ENCODE results near the gene YPEL3.

YPEL3 gene

GRCh38 chr16:30068333-30068732 lies 27.7 kb downstream of the YPEL3 start:
- DNase-seq (ENCODE audit: low read depth): no peak
- no peak for TF ChIP-seq CTCF (IDR thresholded peaks at IDR 0.05; ENCODE audit: insufficient read depth, low read depth, low read length, missing control alignments)
- no peak overlapping the region for H3K4me3 ChIP-seq (ENCODE audit: low read length)

GRCh38 chr16:30067584-30067916 lies 28.5 kb downstream of the YPEL3 start:
- no peak for TF ChIP-seq CTCF (IDR thresholded peaks at IDR 0.05; ENCODE audit: insufficient read depth, low read depth, low read length, missing control alignments)
- DNase-seq (ENCODE audit: low read depth): no peak
- H3K4me3 ChIP-seq (ENCODE audit: low read length): peak overlapping the region; percentile 96

- DNase-seq (ENCODE audit: low read depth): no peak
- TF ChIP-seq CTCF (IDR thresholded peaks at IDR 0.05; ENCODE audit: insufficient read depth, low read depth, low read length, missing control alignments): no peak
- peak overlapping the region; percentile 96 for H3K4me3 ChIP-seq (ENCODE audit: low read length)
These were observed 29.0 kb downstream of the YPEL3 start for GRCh38 chr16:30066761-30067583.

GRCh38 chr16:30065943-30066760 lies 29.9 kb downstream of the YPEL3 start:
- peak; percentile 66 for DNase-seq (ENCODE audit: low read depth)
- no peak for TF ChIP-seq CTCF (IDR thresholded peaks at IDR 0.05; ENCODE audit: insufficient read depth, low read depth, low read length, missing control alignments)
- H3K4me3 ChIP-seq (ENCODE audit: low read length): peak overlapping the region; percentile 96

- peak within 1 kb of the TSS; percentile 96 for H3K4me3 ChIP-seq (ENCODE audit: low read length)
- peak; percentile 100 for DNase-seq (ENCODE audit: low read depth)
- no peak for TF ChIP-seq CTCF (IDR thresholded peaks at IDR 0.05; ENCODE audit: insufficient read depth, low read depth, low read length, missing control alignments)
These were observed 30.7 kb downstream of the YPEL3 start, which contains the start of gene ALDOA for GRCh38 chr16:30065102-30065942. Gene ALDOA, plus strand, starts transcription at chr16:30065760. Its CDS starts 1,138 bp downstream, at chr16:30066898.

GRCh38 chr16:30064729-30065101 lies 31.3 kb downstream of the YPEL3 start:
- peak overlapping the region; percentile 96 for H3K4me3 ChIP-seq (ENCODE audit: low read length)
- no peak for TF ChIP-seq CTCF (IDR thresholded peaks at IDR 0.05; ENCODE audit: insufficient read depth, low read depth, low read length, missing control alignments)
- DNase-seq (ENCODE audit: low read depth): no peak
